WTC11 (cell line): ENCODE results near the gene EVA1A.

Source experiments
- ELF4 ChIP-seq: sonication (generic); formaldehyde crosslinking; IDR thresholded peaks from 2 replicates; pipeline ENCODE4 v1.8.1; 2022; ENCODE audit warnings: low read depth, mild to moderate bottlenecking, moderate library complexity, missing genetic modification reagents
- PREB ChIP-seq: sonication (generic); formaldehyde crosslinking; IDR thresholded peaks from 2 replicates; pipeline ENCODE4 v1.8.1; 2022; ENCODE audit warnings: mild to moderate bottlenecking, missing genetic modification reagents, moderate library complexity, borderline replicate concordance
- PRRX2 ChIP-seq: fragments of 250-450 bp; sonication (Bioruptor Pico); IDR thresholded peaks from 2 replicates; pipeline ENCODE4 v1.8.0; 2021; ENCODE audit warnings: mild to moderate bottlenecking
- SOX15 ChIP-seq: fragments of 250-450 bp; sonication (Bioruptor Pico); IDR thresholded peaks from 2 replicates; pipeline ENCODE4 v1.9.0; 2021; ENCODE audit warnings: mild to moderate bottlenecking
- TCF7 ChIP-seq: sonication (generic); formaldehyde crosslinking; IDR thresholded peaks from 2 replicates; pipeline ENCODE4 v1.8.0; 2022; ENCODE audit warnings: mild to moderate bottlenecking, low read depth, missing genetic modification reagents, moderate library complexity
- ZBTB43 ChIP-seq: sonication (generic); formaldehyde crosslinking; IDR thresholded peaks from 2 replicates; pipeline ENCODE4 v1.8.1; 2023; ENCODE audit warnings: mild to moderate bottlenecking, missing genetic modification reagents
- TF ChIP-seq, protein P1 (sequence below): fragments of 200-600 bp; IDR thresholded peaks from 2 replicates; pipeline ENCODE4 v1.8.0; 2022; ENCODE audit warnings: antibody characterized with exemption

DNA sequence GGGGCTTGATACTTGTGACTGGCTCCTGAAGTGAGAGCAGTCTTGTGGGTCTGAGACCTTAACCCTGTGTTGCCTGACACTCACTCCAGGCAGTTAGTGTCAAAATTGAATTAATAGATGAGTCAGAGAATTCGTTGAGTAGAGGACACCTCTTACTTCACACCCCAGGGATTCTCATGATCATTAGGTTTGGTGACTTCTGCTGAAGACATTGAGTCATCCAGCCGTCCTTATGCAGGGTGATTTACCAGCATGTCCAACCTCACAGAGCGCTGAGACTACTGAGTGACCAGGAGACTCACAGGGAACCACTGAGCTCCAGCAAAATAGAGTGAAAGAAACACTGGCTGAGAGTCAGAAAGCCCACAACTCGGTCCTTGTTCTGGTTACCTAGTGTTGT is 36.0 kb upstream of the EVA1A start:
- TF ChIP-seq, protein P1, sequence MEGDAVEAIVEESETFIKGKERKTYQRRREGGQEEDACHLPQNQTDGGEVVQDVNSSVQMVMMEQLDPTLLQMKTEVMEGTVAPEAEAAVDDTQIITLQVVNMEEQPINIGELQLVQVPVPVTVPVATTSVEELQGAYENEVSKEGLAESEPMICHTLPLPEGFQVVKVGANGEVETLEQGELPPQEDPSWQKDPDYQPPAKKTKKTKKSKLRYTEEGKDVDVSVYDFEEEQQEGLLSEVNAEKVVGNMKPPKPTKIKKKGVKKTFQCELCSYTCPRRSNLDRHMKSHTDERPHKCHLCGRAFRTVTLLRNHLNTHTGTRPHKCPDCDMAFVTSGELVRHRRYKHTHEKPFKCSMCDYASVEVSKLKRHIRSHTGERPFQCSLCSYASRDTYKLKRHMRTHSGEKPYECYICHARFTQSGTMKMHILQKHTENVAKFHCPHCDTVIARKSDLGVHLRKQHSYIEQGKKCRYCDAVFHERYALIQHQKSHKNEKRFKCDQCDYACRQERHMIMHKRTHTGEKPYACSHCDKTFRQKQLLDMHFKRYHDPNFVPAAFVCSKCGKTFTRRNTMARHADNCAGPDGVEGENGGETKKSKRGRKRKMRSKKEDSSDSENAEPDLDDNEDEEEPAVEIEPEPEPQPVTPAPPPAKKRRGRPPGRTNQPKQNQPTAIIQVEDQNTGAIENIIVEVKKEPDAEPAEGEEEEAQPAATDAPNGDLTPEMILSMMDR = no peak
- TF ChIP-seq TCF7 (CRISPR knock-in tag) (no peak), PREB (CRISPR knock-in tag) (no peak), SOX15 (CRISPR knock-in tag) (no peak), PRRX2 (no peak), ZBTB43 (no peak), ELF4 (CRISPR knock-in tag) (no peak)
